GM11168 (cell line): ENCODE data around the gene PIH1D2.
"Not testable (repeated sequence)": the region's sequence is repeated elsewhere in the genome, so short reads cannot be mapped to it uniquely, and the experiment has no call there.

ENCODE experiments used
- in situ Hi-C: fragments of 300-500 bp; cut with MboI; formaldehyde crosslinking; loops from one replicate; pipeline ENCODE4 v1.12.0; 2022; ENCODE audit warnings: low sequenced_read_pairs; ENCODE audit not compliant: unreplicated experiment

Gene PIH1D2

DNA sequence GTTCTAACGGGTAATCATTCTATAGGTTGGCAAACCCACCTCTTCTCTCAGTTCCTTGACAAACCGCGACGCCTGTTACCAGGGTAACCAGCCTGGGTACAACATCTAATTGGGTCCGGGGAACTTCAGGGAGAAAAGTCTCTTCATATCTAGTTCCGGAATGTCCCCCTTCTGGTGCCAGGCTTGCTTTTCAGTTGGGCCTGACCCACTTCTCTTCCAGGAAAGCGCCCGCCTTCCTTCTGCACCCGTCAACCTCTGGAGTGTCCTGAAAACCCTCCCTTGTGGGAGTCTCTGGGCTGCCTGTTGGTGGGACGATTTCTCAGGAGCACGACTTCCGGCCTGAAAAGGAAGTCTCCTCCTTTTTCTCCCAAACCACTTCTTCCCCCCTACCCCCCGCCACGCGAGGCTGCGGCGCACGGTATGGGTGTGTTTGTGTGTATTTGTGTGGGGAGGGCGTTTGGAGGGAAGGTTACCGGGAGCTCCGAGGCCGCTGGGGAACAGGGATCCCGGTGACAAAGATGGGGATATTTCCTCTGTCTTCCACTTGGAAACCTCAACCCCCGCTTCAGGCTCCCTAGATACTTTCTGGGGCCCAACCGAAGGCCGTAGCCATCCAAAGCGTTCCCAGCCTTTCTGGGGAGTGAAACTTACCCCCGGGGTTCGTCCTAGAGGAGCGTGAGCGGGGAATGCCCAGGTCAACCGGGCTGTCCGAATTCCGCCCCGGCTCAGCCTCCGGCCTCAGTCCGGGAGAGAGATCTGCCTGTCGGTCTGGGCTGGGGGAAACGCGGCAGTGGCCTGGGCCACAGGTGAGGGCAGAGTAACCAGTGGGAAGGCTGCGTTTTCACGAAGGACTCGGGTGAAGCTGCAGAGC lies at the start of gene PIH1D2, which contains the start of gene NKAPD1:
Gene PIH1D2, minus strand, starts transcription at position 77 of the 871 bp plus-strand sequence. CDS start 843 bp downstream, outside the sequence.
Gene NKAPD1, plus strand, starts transcription at position 359 of the 871 bp plus-strand sequence. CDS start 1,276 bp downstream, outside the sequence.
- in situ Hi-C loops = no loop called here

- in situ Hi-C loops = no loop called here
Observed at GRCh38 chr11:112123129-112123528, 49.3 kb upstream of the PIH1D2 start.

GRCh38 chr11:112121981-112122615 lies 48.3 kb upstream of the PIH1D2 start:
- in situ Hi-C loops = no loop called here

DNA sequence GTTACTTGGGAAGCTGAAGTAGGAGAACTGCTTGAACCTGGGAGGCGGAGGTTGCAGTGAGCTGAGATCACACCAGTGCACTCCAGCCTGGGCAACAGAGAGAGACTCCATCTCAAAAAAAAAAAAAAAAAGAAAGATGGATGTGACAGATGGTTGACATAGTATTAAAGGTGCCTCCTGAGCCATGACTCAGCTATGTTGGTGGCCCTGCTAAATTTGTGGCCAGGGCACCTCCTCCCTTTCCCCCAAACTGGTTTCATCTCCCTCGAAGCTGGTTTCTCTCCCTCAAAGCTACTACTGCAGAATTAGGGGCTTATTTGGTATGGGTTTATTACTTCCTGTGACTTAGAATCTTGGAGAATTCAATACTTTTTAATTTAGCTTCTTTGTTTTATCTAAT lies 44.4 kb upstream of the PIH1D2 start:
- in situ Hi-C loops = no loop called here

DNA sequence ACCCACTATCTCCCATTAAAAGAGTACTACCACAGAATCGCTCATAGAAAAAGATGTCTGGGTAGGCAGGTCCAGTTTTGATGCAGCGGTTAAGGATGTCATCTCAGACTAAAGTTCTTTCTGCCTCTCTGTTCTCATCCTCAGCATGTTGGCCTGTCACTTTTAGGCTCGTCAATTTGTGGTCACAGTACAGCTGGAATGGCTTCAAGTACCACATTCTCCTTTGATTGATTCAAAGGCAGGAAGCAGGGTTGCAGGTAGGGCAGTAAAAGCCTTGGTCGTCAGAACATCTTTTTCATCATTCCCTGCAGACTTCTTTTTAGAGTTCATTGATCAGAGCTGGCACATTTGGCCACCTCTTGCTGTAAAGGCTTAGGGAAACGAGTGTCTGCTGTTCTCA lies 41.6 kb upstream of the PIH1D2 start:
- in situ Hi-C loops = no loop called here

- in situ Hi-C loops = no loop called here
Observed at GRCh38 chr11:112114460-112114859, 40.6 kb upstream of the PIH1D2 start.

- in situ Hi-C loops = no loop called here
Observed at GRCh38 chr11:112113539-112114457, 40.0 kb upstream of the PIH1D2 start.

DNA sequence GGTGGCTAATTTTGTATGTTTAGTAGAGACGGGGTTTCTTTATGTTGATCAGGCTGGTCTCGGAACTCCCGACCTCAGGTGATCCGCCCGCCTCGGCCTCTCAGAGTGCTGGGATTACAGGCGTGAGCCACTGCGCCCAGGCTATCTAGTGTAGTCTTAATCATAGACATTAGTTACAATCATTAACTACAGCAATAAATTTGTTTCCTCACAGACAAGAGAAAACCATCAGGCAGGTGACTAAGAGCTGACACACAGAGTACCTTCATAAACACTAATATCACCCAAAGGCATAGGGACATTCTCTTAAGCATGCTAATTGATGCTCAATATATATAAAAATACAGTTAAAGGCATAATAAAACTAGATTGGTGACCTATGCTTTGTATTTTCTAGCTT lies 32.3 kb upstream of the PIH1D2 start:
- in situ Hi-C loops = no loop called here

DNA sequence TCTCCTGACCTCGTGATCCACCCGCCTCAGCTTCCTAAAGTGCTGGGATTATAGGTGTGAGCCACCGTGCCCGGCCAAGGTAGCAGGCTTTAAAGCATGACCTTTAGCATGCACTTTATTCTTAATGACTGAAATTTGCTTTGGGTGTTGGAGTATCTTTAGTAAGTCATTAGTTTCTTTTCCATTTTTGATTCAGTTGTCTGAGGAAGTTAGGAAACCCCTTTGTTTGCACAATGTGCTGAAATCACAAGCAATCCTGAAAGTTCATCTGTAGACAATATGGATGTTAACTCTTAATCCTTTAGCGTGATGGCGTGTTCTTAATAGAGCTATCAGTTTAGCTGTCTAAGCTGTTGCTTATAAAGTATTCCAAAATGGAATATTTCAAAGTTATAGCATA lies 29.6 kb upstream of the PIH1D2 start:
- in situ Hi-C loops = no loop called here

- in situ Hi-C loops = no loop called here
Observed at GRCh38 chr11:112100462-112100861, 26.6 kb upstream of the PIH1D2 start.

DNA sequence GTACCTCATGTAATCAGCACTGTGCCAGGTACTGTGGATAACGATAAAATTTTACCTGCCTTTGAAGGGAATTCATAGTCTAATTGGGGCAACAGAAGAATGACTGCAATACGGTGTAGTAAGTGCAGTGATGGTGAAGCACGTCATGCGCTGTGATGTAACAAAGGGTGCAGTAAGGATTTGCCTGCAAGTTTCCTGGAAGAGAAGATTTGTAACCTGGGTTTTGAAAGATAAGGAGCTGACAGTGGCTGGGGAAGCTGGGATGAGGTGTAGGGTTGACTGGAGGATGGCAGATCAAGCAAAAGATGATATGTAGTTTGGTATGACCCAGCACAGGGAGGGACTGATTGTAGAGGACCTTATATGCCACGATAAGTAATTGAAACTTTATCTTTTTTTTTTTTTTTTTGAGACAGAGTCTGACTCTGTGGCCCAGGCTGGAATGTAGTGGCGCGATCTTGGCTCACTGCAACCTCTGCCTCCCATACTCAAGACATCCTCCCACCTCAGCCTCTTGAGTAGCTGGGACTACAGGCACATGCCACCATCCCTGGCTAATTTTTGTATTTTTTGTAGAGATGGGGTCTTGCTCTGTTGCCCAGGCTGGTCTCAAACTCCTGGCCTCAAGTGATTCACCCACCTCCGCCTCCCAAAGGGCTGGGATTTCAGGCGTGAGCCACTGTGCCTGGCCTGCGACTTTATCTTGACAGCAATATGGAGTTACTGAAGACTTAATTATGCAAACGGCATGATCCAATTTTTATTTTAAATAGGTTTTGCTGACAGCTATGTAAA lies 24.1 kb upstream of the PIH1D2 start:
- in situ Hi-C loops = no loop called here

GRCh38 chr11:112096194-112096593 lies 22.4 kb upstream of the PIH1D2 start:
- in situ Hi-C loops = no loop called here

DNA sequence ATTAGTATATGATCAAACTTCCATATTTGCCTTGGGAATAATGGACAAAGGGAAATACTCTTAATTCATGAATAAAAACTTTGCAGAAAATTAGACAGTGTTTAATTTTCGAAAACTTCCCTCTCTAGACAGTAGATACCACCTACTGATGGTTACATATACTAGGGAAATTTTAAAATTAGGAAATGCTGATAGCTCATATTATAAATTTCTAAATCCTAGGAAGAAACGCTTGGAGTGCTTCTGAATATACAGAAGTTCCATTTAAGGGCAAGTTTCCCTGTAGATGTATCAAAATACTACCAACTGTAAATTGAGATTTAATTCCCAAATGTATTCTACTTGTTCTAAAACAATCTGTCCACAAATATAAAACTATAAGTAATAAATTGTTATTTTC lies 21.5 kb upstream of the PIH1D2 start:
- in situ Hi-C loops = not testable (repeated sequence)

DNA sequence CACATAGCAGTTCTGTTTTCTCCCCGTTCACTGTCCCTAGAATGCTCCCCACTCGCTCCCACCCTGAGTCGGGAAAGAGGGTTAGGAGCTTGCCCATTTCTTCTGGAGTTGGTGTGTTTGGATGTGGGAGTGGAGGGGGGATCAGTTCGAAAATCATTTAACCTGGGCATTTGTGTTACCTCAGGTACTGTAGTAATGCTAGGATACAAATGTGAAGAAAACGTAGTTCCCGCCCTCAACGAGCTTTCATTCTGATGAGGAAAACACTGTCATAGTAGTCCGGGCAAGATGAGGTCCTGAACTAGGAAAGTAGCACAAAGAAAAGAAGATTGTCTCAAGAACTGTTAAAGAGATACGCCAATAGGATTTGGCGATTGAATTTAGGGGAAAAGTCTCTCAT lies 13.4 kb upstream of the PIH1D2 start:
- in situ Hi-C loops = no loop called here

DNA sequence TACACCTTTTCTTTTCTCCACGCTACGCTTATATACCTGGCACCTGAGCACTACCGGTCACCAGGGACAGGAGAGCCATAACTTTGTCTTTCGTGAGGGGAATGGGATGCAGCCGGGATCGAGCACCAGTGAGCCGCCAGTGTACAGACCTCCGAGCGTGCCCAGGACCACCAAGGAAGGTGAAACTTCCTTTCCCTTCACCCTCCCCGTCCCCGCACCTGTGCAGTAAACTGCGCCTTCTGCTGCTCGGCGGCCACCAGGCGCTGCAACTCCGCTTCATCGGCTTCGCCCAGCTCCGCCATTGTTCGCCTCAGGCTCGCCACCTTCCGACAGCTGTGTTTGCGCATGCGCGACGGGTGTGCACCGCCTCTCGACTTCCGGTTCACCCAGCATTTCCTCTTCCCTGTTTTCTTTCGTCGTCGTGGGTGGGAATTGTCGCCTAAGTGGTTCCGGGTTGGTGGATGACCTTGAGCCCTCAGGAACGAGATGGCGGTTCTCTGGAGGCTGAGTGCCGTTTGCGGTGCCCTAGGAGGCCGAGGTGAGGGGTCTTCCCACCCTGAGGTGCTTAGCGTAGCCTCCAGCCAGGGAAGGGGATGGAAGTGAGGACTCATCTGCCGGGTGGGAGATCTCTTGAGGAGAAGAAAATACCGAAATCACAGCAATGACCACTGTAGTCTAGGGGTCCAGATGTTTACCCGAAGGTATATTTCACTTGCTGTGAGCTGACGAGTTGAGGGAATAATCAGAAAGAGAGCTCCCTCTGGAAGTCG lies 12.8 kb upstream of the PIH1D2 start, which contains the start of the genes SDHD and TIMM8B:
Gene SDHD, plus strand, starts transcription at position 452 of the 770 bp plus-strand sequence. Its CDS starts 35 bp downstream, at position 487.
Gene TIMM8B, minus strand, starts transcription at position 335 of the 770 bp plus-strand sequence. Its CDS starts 33 bp downstream, at position 302.
- in situ Hi-C loops = no loop called here

GRCh38 chr11:112085822-112086421 lies 12.1 kb upstream of the PIH1D2 start:
- in situ Hi-C loops = no loop called here

DNA sequence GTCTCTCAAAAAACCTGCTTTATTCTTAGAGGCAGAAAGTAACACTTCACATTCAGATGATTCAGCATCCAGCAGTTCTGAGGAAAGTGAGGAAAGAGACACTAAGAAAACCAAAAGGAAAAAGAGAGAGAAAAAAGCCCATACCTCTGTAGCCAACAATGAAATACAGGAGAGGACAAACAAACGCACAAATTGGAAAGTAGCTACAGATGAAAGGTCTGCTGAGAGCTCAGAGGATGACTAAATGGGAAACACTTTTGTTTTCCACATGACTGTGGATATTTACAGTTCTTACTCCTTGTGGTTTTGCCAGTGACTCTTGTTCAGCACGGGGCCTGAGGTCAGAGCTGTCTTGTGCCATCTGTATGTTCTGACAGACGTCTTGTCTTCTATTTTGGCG lies 8.9 kb upstream of the PIH1D2 start:
- in situ Hi-C loops = no loop called here

- in situ Hi-C loops = no loop called here
Observed at GRCh38 chr11:112062923-112063322, 10.9 kb downstream of the PIH1D2 start.
